GM21619 (cell line): ENCODE measurements around the gene ADORA2A.

Experiments used
- ATAC-seq: cut with Tn5 transposase; IDR thresholded peaks from one replicate; pipeline ENCODE4 v1.9.1; 2021; ENCODE audit not compliant: unreplicated experiment

Gene ADORA2A

DNA sequence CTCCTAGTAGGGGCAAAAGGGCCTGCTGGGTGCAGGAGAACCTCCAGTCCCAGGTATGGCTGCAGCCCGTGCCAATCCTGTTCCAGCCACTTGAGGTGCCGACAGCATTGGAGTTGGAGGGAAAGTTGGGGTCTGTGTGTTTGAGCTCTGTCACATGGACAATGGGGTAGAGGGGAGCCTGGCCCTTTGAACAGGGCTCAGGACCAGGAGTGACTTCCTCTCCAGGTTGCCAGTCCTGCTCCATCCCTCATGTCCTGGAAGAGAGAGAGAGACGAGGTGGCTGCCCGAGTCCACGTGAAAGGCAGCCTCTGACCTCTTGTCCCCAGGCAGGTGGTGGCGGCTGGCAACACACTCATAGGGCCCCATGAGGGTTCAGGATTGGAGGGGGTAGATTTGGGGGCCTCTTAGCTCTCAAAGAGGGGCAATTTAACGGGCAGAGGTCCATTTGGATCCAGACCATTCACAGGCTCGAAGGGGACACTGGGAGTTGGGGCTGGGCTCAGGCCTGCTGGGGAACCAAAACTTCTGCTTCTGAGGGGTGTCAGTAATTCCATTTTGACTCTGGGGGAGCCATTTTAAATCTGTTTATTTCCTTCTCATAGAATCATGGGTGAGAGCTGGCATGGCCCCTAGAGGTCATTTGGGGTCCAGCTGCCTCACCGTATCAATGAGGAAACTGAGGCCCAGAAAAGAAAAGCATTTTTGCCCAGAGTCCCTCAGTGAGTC lies 4.1 kb downstream of the ADORA2A start:
- no peak for ATAC-seq

DNA sequence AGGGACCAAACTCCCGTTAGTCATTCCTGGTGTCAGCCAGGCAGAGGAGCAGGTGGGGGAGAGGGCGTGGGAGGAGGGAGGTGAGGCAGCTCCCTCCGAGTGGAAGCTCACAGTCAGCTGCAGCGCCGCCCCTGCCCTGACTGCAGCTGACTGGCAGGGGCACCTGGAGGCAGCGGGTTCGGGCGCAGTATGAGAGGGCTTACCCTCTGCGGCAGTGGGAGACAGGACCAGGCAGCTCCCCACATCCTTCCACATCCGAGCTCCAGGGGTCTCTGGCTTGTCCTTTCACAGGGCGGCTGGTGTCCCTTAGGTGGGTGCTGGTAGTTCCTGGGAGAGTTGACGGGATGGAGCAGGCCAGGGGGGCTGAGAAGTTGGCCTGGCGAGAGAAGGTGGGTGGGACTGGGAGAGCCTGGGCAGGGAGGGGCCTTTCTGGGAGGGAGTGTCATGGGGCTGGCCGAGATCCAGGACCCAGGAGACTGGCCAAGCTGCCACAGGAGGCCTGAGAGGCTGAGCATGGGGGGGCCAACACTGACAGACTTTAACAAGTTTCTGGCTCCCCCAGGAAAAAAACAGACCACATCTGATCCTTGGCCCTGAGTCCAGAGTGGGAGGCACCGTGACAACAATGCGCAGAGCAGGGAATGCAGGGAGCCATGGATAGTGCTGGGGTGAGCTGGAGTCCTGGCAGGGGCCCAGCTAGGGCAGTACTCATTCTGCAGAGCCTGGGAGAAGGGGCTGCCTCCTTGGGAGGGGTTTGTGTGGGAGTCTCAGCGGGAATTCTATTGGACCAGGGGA lies 4.9 kb downstream of the ADORA2A start:
- ATAC-seq: no peak

DNA sequence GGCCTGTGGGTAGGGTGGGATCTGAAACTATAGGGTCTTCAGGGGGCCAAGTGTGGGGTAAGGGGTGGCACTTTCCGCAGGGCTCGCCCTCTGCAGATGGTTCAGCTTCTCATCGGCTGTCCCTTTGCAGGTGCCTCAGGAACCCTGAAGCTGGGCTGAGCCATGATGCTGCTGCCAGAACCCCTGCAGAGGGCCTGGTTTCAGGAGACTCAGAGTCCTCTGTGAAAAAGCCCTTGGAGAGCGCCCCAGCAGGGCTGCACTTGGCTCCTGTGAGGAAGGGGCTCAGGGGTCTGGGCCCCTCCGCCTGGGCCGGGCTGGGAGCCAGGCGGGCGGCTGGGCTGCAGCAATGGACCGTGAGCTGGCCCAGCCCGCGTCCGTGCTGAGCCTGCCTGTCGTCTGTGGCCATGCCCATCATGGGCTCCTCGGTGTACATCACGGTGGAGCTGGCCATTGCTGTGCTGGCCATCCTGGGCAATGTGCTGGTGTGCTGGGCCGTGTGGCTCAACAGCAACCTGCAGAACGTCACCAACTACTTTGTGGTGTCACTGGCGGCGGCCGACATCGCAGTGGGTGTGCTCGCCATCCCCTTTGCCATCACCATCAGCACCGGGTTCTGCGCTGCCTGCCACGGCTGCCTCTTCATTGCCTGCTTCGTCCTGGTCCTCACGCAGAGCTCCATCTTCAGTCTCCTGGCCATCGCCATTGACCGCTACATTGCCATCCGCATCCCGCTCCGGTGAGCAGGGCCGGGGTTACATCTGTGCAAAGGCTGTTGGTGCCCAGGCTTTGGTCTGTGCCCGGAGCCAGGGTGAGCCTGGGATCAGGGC lies 5.8 kb downstream of the ADORA2A start:
- ATAC-seq: no peak

DNA sequence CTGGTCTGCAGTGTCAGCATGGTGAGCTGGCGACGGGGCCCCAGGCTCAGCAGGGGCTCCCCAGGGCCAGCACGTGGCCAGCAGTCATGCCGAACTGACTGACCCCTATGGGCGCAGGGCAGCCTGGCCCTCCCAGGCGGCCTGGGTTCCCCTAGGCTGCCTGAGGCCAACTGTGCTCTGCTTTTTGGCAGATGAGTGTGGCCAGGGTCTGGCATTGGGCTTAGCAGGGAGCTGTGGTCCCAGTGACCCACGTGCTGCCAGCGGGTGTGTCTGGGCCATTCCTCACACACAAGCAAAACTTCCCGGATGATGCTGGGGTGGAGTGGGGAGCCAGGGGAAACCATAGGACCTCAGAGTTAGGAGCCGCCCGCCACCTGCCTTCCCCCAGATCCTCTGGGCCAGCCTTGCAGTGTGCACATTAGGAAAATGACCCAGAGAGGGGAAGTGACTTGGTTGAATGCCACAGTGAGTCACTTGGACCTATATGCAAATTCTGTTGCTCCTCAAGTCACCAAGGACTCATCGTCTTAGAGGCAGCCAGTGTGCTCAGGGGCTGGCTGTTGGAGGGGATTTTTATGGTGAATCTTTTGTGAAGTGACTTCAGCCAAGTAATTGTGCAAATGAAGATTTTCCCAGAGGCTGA lies 6.5 kb downstream of the ADORA2A start:
- peak; percentile 69 for ATAC-seq

DNA sequence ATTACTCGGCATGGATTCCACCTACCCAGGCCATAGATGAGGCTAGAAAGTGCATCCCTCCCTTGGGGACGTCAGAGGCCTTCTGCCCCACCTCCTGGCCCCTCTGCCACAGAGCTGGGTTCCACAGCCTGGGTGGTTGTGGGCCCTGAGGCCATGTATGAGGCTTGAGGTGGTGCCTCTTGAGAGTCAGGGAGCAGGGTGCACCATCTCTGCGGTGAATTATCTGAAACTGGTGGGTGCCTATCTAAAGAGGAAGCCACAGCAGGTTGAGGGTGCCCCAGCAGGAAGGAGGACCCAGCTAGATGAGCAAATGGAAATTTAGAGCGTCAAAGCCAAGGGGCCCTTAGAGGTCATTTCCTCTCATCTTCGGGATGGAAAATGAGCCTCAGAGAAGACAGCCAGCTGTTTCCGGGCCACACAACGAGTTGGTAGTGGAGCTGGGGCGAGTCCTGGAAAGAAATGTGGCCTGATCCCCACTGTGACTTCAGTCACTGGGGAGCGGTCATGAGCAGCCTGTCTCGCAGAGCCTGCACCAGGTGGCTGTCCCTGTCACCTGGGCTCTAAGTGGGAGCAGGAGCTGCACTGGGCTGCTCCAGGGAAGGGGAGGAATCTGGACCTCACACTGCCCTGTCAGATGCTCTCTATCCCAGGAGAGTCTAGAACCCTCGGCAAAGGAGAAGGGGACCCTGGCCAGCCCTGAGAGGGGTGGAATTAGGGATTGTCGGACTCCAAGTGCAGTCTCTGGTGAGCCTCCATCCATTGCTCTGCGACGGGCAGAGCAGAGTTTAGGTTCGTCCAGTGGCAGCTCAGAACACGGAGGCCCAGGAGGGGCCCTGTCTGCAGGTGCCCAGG lies 7.3 kb downstream of the ADORA2A start:
- peak; percentile 40 for ATAC-seq

DNA sequence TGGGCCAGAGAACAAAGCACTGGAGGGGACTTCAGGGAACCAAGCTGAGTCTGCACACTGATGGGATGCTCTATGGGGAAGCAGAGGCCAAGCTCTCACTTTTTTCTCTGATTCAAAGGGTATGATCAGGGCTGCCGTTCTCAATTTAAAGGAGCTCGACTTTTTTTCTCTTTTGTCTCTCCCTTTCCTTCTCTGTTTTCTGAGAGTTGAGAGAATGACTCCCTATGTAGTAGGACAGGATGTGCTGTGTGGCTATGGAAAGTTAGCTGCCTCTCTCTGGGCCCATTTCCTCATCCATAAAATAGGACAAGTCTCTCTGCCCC lies 7.9 kb downstream of the ADORA2A start:
- ATAC-seq: no peak

DNA sequence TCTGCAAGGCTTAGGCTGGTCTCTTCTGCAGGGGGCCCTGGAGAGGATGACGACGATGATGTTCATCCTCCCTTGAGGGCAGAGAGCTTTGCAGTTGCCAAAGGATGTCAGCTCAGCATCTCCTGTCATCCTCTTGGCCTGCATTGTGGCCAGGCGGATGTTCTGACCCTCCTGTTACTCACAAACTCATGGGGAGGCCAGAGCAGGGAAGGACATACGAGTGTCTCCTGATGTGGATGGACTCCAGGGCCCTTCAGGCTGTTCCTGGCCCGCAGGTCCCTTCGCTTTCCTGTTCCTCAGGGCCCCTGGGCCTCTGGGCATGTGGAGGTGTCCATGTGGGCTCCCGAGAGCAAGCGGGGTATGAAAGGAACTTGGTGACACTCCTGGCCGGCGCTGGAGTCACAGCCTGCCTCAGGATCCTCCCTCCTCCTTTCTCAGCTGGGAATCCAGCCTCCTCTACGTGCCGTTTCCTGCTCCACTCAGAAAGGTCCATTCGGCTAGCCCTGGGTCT lies 8.5 kb downstream of the ADORA2A start:
- no peak for ATAC-seq

DNA sequence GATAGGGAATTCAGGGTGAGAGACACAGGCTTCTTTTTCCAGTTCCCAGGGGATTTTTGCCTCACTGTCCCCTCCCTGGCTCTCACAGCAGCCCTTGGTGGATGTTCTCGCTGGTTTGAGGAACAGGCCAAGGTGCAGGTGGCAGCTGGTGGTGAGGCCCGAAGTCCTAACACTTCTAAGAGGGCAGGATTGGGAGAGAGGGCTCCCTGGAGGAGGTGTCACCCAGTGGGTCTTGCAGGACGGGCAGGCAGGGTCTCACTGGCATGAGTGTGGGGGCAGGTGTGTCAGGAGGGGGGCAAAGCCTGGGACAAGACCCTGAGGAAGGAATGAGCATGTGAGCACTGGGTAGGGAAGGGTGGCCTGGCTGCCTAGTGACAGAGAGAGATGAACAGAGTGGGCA lies 9.2 kb downstream of the ADORA2A start:
- no peak for ATAC-seq

DNA sequence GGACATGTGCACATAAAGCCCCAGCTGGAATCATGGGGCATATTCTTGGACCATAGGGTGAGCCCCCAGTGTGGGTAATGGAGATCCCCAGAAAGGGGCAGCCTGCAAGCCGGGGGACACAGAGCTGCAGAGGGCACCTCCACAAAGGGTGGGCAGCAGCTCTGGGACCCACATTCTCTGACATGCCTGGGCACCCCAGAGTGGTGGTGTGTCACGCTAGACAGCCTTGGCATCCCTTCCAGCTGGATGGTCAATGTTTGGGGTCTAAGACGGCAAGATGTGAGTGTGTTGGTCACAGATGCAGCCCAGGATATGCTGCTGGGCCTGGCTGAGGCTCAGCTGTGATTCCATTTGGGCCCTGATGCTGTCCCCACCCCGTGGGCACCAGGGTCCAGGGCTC lies 9.7 kb downstream of the ADORA2A start:
- no peak for ATAC-seq

DNA sequence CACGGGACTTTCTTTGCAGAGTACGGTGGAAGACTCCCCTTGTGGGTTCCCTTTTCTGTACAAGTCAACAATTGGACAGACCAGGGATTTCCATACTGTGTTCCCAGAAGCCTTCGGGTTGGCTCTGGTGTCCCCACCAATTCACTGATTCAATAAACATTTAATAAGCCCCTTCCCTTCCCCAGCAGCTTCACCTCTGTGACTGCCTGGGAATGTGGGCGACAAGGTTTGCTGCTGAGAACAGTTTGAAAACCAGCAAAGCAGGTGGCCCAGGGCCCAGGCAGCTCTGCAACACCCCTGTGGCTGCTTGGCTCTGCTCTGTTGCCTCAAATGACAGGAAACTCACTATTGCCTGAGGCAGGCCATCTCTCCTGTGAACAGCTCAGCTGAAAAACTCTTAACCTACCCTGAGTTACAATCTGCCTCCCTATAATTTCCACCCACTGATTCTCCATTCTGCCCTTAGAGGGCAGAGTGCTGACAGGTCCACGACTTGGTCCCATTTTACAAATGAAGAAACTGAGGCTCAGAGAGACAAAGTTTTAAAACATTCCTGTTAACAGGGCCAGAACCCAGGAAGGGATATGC lies 10.4 kb downstream of the ADORA2A start:
- no peak for ATAC-seq

DNA sequence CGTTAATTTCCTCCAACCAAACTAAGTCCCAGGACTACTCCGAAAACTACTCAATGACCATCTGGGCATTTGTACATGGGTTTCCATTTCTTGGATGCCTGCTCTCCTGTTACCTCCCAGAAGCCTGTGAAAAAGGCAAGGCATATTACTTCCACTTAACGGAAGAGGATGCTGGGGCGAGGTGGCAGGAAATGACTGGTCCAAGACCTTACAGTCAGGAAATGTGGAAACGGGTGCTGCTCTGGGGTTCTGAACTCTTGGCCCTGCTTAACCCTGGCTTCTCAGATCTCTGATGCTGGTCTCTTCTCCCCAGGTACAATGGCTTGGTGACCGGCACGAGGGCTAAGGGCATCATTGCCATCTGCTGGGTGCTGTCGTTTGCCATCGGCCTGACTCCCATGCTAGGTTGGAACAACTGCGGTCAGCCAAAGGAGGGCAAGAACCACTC lies 12.9 kb downstream of the ADORA2A start:
- no peak for ATAC-seq

DNA sequence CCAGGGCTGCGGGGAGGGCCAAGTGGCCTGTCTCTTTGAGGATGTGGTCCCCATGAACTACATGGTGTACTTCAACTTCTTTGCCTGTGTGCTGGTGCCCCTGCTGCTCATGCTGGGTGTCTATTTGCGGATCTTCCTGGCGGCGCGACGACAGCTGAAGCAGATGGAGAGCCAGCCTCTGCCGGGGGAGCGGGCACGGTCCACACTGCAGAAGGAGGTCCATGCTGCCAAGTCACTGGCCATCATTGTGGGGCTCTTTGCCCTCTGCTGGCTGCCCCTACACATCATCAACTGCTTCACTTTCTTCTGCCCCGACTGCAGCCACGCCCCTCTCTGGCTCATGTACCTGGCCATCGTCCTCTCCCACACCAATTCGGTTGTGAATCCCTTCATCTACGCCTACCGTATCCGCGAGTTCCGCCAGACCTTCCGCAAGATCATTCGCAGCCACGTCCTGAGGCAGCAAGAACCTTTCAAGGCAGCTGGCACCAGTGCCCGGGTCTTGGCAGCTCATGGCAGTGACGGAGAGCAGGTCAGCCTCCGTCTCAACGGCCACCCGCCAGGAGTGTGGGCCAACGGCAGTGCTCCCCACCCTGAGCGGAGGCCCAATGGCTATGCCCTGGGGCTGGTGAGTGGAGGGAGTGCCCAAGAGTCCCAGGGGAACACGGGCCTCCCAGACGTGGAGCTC lies 13.5 kb downstream of the ADORA2A start:
- ATAC-seq: no peak

DNA sequence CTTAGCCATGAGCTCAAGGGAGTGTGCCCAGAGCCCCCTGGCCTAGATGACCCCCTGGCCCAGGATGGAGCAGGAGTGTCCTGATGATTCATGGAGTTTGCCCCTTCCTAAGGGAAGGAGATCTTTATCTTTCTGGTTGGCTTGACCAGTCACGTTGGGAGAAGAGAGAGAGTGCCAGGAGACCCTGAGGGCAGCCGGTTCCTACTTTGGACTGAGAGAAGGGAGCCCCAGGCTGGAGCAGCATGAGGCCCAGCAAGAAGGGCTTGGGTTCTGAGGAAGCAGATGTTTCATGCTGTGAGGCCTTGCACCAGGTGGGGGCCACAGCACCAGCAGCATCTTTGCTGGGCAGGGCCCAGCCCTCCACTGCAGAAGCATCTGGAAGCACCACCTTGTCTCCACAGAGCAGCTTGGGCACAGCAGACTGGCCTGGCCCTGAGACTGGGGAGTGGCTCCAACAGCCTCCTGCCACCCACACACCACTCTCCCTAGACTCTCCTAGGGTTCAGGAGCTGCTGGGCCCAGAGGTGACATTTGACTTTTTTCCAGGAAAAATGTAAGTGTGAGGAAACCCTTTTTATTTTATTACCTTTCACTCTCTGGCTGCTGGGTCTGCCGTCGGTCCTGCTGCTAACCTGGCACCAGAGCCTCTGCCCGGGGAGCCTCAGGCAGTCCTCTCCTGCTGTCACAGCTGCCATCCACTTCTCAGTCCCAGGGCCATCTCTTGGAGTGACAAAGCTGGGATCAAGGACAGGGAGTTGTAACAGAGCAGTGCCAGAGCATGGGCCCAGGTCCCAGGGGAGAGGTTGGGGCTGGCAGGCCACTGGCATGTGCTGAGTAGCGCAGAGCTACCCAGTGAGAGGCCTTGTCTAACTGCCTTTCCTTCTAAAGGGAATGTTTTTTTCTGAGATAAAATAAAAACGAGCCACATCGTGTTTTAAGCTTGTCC lies 14.3 kb downstream of the ADORA2A start:
- ATAC-seq: no peak

DNA sequence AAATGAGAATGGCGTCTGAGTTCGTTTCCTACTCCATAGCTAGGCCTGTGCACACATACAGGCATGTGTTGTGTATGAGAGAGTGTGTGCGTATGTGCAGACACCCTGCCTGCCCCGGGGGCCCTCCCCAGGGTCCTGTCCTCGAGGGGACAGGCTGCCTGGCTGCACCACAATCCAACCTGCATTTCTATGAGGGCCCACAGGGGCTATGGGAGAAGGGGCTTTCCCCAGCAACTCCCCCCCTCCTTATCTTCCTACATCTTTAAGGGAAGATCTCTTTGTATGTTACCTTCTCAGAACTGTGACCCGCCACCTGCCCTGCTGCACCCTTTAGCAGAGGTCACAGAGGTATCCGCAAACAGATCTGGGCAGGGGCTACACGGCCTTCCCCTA lies 14.9 kb downstream of the ADORA2A start:
- ATAC-seq: no peak

DNA sequence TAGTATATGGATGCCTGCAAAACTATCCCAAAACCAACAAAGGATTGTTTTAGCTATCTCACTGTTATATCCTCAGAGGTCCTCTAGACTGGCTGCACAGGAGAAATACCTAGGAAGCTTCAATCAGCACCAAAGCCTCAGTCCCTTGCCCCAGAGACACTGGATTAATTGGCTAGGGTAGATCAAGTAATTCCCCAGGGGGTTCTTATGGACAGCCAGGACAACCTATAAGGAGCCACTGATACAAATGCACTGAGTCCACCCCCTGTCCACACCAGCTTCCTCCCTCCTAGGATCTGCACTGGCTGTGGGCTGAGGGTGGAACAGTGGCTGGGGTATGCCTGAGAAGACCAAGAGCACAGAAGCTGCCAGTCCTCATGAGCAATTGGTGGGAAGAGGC lies 16.3 kb downstream of the ADORA2A start:
- ATAC-seq: no peak

DNA sequence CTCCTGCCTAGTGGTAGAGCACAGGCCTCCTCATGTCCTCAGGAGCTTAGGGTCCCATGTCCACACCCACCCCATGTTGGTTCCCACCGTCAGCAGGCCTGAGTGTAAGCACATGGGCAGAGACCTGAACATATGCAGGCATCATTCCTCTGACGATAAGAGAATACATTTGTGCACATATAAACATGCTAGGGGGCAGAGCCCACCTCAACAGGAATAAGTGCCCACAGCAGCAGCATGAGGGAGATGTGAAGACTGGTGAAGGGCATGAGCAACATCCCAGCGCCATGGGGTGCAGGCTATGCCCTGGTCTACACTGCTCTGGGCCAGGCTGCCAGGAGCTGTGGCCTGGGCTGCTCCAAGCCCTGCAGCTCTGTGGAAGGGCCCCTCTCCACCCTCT lies 16.9 kb downstream of the ADORA2A start:
- ATAC-seq: no peak

DNA sequence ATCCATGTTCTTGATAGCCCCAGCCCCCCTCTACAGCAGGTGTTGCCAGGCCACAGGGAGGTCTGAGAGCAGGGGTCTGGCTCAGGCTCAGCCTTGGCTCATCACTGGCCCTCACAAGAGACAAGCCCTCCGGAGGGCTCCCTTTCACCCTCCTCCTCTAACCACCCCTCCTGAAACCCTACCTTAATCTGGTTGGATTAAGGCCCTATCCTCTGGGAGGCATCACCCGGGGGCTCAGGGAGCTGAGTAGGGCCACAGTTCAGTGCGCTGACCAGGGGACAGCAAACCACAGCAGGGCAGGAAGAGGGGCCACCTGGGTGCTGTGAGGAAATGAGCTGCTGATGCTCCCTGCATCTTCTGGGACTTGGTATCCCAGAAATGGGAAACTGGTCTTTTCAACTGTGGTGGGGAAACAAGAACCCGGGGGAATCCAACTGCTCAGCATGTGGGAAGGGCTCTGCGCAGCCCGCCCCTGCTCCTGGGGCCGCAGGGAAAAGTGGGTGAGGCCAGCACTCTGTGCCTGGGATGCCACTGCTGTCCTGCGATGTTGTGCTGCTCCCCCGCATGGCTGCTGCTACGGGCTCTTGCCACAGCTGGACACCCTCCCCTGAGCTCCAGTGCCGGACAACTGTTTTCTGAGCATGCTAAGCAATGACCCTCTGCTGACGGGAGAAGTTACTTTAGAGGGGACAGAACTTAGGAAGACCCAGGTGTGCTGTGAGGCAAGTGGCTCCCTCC lies 17.5 kb downstream of the ADORA2A start:
- ATAC-seq: no peak
